GM12878 (cell line): Measurements from ENCODE around the gene IPPK. TPM values are rescaled to one million over a fixed set of nuclear protein-coding genes. Genes with fewer than 3 reads are reported as not detected.

Experiments used
- ATAC-seq: fragments of 200-7000 bp; cut with Tn5 transposase; 3 replicates; pipeline ENCODE4 v1.9.1; 2020; ENCODE audit warnings: mild to moderate bottlenecking, moderate library complexity
- BruUV-seq: library from RNA; stranded (reverse); fragments of 400-500 nt; replicated peaks from 2 replicates; lab custom pipeline; 2021; lab: Mats Ljungman, UMichigan
- CTCF ChIA-PET: fragments of 300-600 bp; sonication (Branson Sonifier 250); formaldehyde crosslinking; extraction: SDS; loops from one replicate; lab custom pipeline; 2021; ENCODE audit warnings: inconsistent platforms; lab: Yijun Ruan, JAX
- POLR2A ChIA-PET: fragments of 350-600 bp; formaldehyde crosslinking; extraction: SDS; loops from one replicate; lab custom pipeline; 2021; ENCODE audit warnings: inconsistent platforms; lab: Charles Lee
- RAD21 ChIA-PET: fragments of 300-600 bp; sonication (Branson Sonifier 250); formaldehyde crosslinking; loops from one replicate; lab custom pipeline; 2023; ENCODE audit warnings: antibody characterized with exemption; ENCODE audit not compliant: unreplicated experiment; lab: Charles Lee
- SMC1A ChIA-PET: fragments of 300-600 bp; sonication (Branson Sonifier 250); formaldehyde crosslinking; loops from one replicate; lab custom pipeline; 2023; ENCODE audit not compliant: unreplicated experiment, uncharacterized antibody; lab: Charles Lee
- DNase-seq: peaks from one replicate; pipeline ENCODE4 v3.0.0-alpha.2; 2011; ENCODE audit warnings: low read depth, low spot score
- FAIRE-seq: peaks from 3 replicates; lab custom pipeline; 2011; peaks lifted over from hg19 to GRCh38; lab: Jason Lieb, UNC
- H2AFZ ChIP-seq: 2 replicates; pipeline ENCODE4 v1.6.0; 2011; ENCODE audit warnings: low read depth, low read length, control low read depth; ENCODE audit not compliant: control insufficient read depth
- H3K27ac ChIP-seq: 2 replicates; pipeline ENCODE4 v1.5.1; 2011; ENCODE audit warnings: control low read depth; ENCODE audit not compliant: control insufficient read depth, insufficient read depth
- H3K27me3 ChIP-seq, 2 experiments: replicated peaks in 1 of 2; 2 replicates each; pipeline versions ENCODE4 v1.6.0 to v1.6.1; 2011; ENCODE audit warnings: low read length in 1 of 2; ENCODE audit not compliant: control insufficient read depth in 2 of 2, insufficient read depth in 2 of 2
- H3K36me3 ChIP-seq, 2 experiments: 2 replicates each; pipeline ENCODE4 v1.5.1; 2011; ENCODE audit warnings: low read length in 1 of 2; ENCODE audit not compliant: control insufficient read depth in 2 of 2, insufficient read depth in 2 of 2
- H3K4me1 ChIP-seq: 2 replicates; pipeline ENCODE4 v1.6.1; 2011; ENCODE audit warnings: mild to moderate bottlenecking, low read length, moderate library complexity, mixed read lengths; ENCODE audit not compliant: control insufficient read depth, insufficient read depth
- H3K4me2 ChIP-seq: 2 replicates; pipeline ENCODE4 v1.6.0; 2011; ENCODE audit warnings: control low read depth; ENCODE audit not compliant: control insufficient read depth, insufficient read depth
- H3K4me3 ChIP-seq: fragments of 200-600 bp; sonication (generic); 2 replicates; pipeline ENCODE4 v1.5.1; 2016
- H3K79me2 ChIP-seq: 2 replicates; pipeline ENCODE4 v1.6.0; 2011; ENCODE audit warnings: low read length; ENCODE audit not compliant: control insufficient read depth, insufficient read depth
- H3K9ac ChIP-seq: 2 replicates; pipeline ENCODE4 v1.8.0; 2011; ENCODE audit warnings: low read length, control low read depth, mixed read lengths; ENCODE audit not compliant: control insufficient read depth, insufficient read depth
- H3K9me3 ChIP-seq: replicated peaks from 3 replicates; pipeline ENCODE4 v1.5.1; 2011; ENCODE audit warnings: mild to moderate bottlenecking, low read length; ENCODE audit not compliant: control insufficient read depth, insufficient read depth
- H4K20me1 ChIP-seq: 2 replicates; pipeline ENCODE4 v1.6.0; 2011; ENCODE audit not compliant: control insufficient read depth, insufficient read depth
- ASH2L ChIP-seq: fragments of 300-600, 200-600 bp; sonication (generic); IDR thresholded peaks from 2 replicates; pipeline ENCODE4 v1.6.1; 2017; ENCODE audit warnings: low read depth, mild to moderate bottlenecking, borderline replicate concordance
- CBX5 ChIP-seq: sonication (generic); IDR thresholded peaks from 2 replicates; pipeline ENCODE4 v1.6.1; 2016; ENCODE audit warnings: low read depth, moderate library complexity, mild to moderate bottlenecking, inconsistent platforms
- CREM ChIP-seq: IDR thresholded peaks from 2 replicates; pipeline ENCODE4 v1.6.1; 2014; ENCODE audit warnings: antibody characterized with exemption, low read depth
- E4F1 ChIP-seq: fragments of 450-650 bp; IDR thresholded peaks from 2 replicates; pipeline ENCODE4 v1.6.1; 2018; ENCODE audit warnings: borderline replicate concordance, mild to moderate bottlenecking; ENCODE audit not compliant: partially characterized antibody
- EGR1 ChIP-seq, 2 experiments: IDR thresholded peaks; 1 replicate in 1 of 2; 2 replicates in 1 of 2; pipeline ENCODE4 v1.6.1; 2011 to 2012; ENCODE audit warnings: low read depth in 2 of 2, low read length in 2 of 2, borderline replicate concordance in 1 of 2, mild to moderate bottlenecking in 1 of 2, moderate library complexity in 1 of 2
- ELK1 ChIP-seq: IDR thresholded peaks from 2 replicates; pipeline ENCODE4 v1.6.1; 2012; ENCODE audit warnings: low read depth, low read length, improper control_type of control experiment
- IRF4 ChIP-seq: IDR thresholded peaks from 2 replicates; pipeline ENCODE4 v1.6.1; 2011; ENCODE audit warnings: low read depth, low read length
- KLF5 ChIP-seq: fragments of 450-650 bp; IDR thresholded peaks from 2 replicates; pipeline ENCODE4 v1.6.1; 2014; ENCODE audit warnings: mild to moderate bottlenecking; ENCODE audit not compliant: partially characterized antibody
- MAX ChIP-seq: IDR thresholded peaks from 2 replicates; pipeline ENCODE4 v1.6.1; 2012; ENCODE audit warnings: low read depth, low read length, improper control_type of control experiment
- PKNOX1 ChIP-seq: fragments of 450-650 bp; IDR thresholded peaks from 2 replicates; pipeline ENCODE4 v1.6.1; 2016; ENCODE audit warnings: mild to moderate bottlenecking
- PML ChIP-seq: IDR thresholded peaks from 2 replicates; pipeline ENCODE4 v1.6.1; 2012; ENCODE audit warnings: low read length, inconsistent platforms
- PRDM15 ChIP-seq: fragments of 450-650 bp; formaldehyde crosslinking; IDR thresholded peaks from 2 replicates; pipeline ENCODE4 v1.4.0; 2020; ENCODE audit warnings: mild to moderate bottlenecking, moderate library complexity
- ZBTB33 ChIP-seq: fragments of 450-650 bp; IDR thresholded peaks from 2 replicates; pipeline ENCODE4 v1.6.1; 2017; ENCODE audit warnings: mild to moderate bottlenecking
- WGBS: methylation state at CpG from one replicate; pipeline ENCODE4 v1.1.6; 2016; ENCODE audit warnings: low lambda C conversion rate; ENCODE audit not compliant: insufficient replicate concordance, insufficient coverage; ENCODE audit errors: missing lambda C conversion rate; 5-methylcytosine and 5-hydroxymethylcytosine counted together
- in situ Hi-C: fragments of 300-500 bp; cut with MboI; formaldehyde crosslinking; loops from 9 replicates; pipeline ENCODE4 v1.14.3; 2018; ENCODE audit warnings: mixed read lengths
- intact Hi-C: fragments of 100-400 bp; cut with micrococcal nuclease; formaldehyde crosslinking; loops from one replicate; pipeline ENCODE4 v1.14.2; 2022; ENCODE audit not compliant: unreplicated experiment
- polyA plus RNA-seq, 11 experiments: library from polyadenylated mRNA; depleted of rRNA in 4 of 11; unstranded in 6 of 11; stranded (reverse) in 5 of 11; fragments of >200 nt; fragmentation: Nextera tagmentation in 4 of 11; fragmentation: Illumina TruSeq in 1 of 11; extraction: Ambion mirVana in 4 of 11; extraction: Trizol in 1 of 11; gene quantifications; 1 replicate in 1 of 11; 2 replicates in 10 of 11; pipeline versions ENCODE4 v1.2.1 to v1.2.3, GENCODE V29; 2011 to 2016; ENCODE audit warnings: inconsistent platforms in 2 of 11, missing spikeins in 2 of 11, low read depth in 1 of 11
- total RNA-seq, 4 experiments: library from RNA; depleted of rRNA in 3 of 4; stranded (reverse); fragments of >200 nt in 3 of 4; fragmentation: Illumina TruSeq in 1 of 4; extraction: Trizol in 1 of 4; gene quantifications; 2 replicates each; pipeline versions ENCODE4 v1.2.1 to v1.2.3, GENCODE V29; 2013 to 2021

IPPK gene
- total and polyA plus RNA-seq, 10 of the 15 experiments (the other 5 are each of a cell fraction or from before 2014, with no cell fraction given), result 2.1 to 22.1 (median 11.4) TPM

GRCh38 chr9:92661743-92662142 is 8.2 kb downstream of the IPPK start:
- Histone ChIP-seq H4K20me1 (peaks cover 8% of the 10 kb centered on the region; the same call in 1 of the 2 replicates), H3K27ac (no peak overlapping the region), H3K27me3 (no peaks in the 10 kb centered on the region), H3K36me3 (peaks cover 9 to 21% of the 10 kb centered on the region in 2 experiments; a peak in 3 of 4 replicates), H3K4me3 (no peak overlapping the region), H3K9ac (no peak overlapping the region), H3K4me2 (no peak overlapping the region), H3K79me2 (peaks cover 35% of the 10 kb centered on the region), H3K4me1 (peaks cover 17% of the 10 kb centered on the region), H3K9me3 (no peaks in the 10 kb centered on the region; the same call in 2 of the 3 replicates), H2AFZ (no peak overlapping the region)
- in situ Hi-C loops, result no loop called here
- ChIA-PET SMC1A (interaction anchor here (0.7 kb wide), 1 partner anchor 871 kb away, joined by 3 read pairs; no protein-coding TSS in a partner anchor), POLR2A (interaction anchor here (1.0 kb wide), 1 partner anchor 10 kb away, joined by 3 read pairs; no protein-coding TSS in a partner anchor), RAD21 (no interaction called here), CTCF (interaction anchor here (0.9 kb wide), 1 partner anchor 522 kb away, joined by 3 read pairs; no protein-coding TSS in a partner anchor)
- WGBS, result 59% methylated on average over 4 of the region's 4 CpGs
- intact Hi-C loops, result no loop called here
- FAIRE-seq, result no peak
- BruUV-seq, result no TSS peak
- no peak for DNase-seq
- no peak for ATAC-seq
- TF ChIP-seq EGR1 (IDR thresholded peaks at IDR 0.05; ENCODE audit: borderline replicate concordance in 1 of 2, low read depth in 2 of 2, low read length in 2 of 2) (no peak), KLF5 (no peak), ELK1 (no peak), ZBTB33 (no peak), ASH2L (no peak), CREM (no peak), PML (no peak), CBX5 (no peak), MAX (no peak), PRDM15 (no peak), PKNOX1 (no peak), E4F1 (no peak), IRF4 (no peak)
